EH (cell line): Measurements from ENCODE around the gene MMAA.
"Not testable (repeated sequence)": the region's sequence is repeated elsewhere in the genome, so short reads cannot be mapped to it uniquely, and the experiment has no call there.

ENCODE experiments used
- DNase-seq: peaks from one replicate; pipeline ENCODE4 v3.0.0-alpha.2; 2015; ENCODE audit warnings: low read depth

Gene MMAA

GRCh38 chr4:145618932-145619638, at the start of gene MMAA:
TSS of gene MMAA (plus strand) at chr4:145619385. CDS start at chr4:145639140, 19,755 bp downstream.
- DNase-seq, result peak; percentile 93

- not testable (repeated sequence) for DNase-seq
Observed at GRCh38 chr4:145574546-145574945, 44.6 kb upstream of the MMAA start.

- DNase-seq, result no peak
Observed at GRCh38 chr4:145580906-145581305, 38.3 kb upstream of the MMAA start.

- no peak for DNase-seq
Observed at GRCh38 chr4:145583191-145584055, 35.8 kb upstream of the MMAA start.

- no peak for DNase-seq
Observed at GRCh38 chr4:145587088-145587754, 32.0 kb upstream of the MMAA start.

GRCh38 chr4:145589381-145589780, 29.8 kb upstream of the MMAA start:
- not testable (repeated sequence) for DNase-seq

- DNase-seq, result no peak
Observed at GRCh38 chr4:145589916-145590702, 29.1 kb upstream of the MMAA start.

- DNase-seq, result no peak
Observed at GRCh38 chr4:145602129-145602760, 16.9 kb upstream of the MMAA start.

- no peak for DNase-seq
Observed at GRCh38 chr4:145605941-145606340, 13.2 kb upstream of the MMAA start.

- DNase-seq, result peak; percentile 72
Observed at GRCh38 chr4:145609481-145610427, 9.4 kb upstream of the MMAA start.

- no peak for DNase-seq
Observed at GRCh38 chr4:145613566-145614232, 5.5 kb upstream of the MMAA start.

GRCh38 chr4:145614233-145614610, 5.0 kb upstream of the MMAA start:
- DNase-seq, result no peak

GRCh38 chr4:145618210-145618931, 814 bp upstream of the MMAA start:
- no peak for DNase-seq

GRCh38 chr4:145619639-145619996, 433 bp downstream of the MMAA start:
- peak; percentile 61 for DNase-seq

GRCh38 chr4:145622067-145622466, 2.9 kb downstream of the MMAA start:
- DNase-seq, result not testable (repeated sequence)

GRCh38 chr4:145623831-145624230, 4.6 kb downstream of the MMAA start:
- peak; percentile 73 for DNase-seq

- no peak for DNase-seq
Observed at GRCh38 chr4:145625677-145626622, 6.8 kb downstream of the MMAA start.

GRCh38 chr4:145626623-145626982, 7.4 kb downstream of the MMAA start:
- no peak for DNase-seq
